HUES48 (cell line): ENCODE results near the gene MALAT1.

ENCODE experiments used
- H3K27ac ChIP-seq: one replicate; pipeline ENCODE4 v1.7.0; 2013; ENCODE audit warnings: low read depth, low read length, inconsistent platforms
- H3K27me3 ChIP-seq: 2 replicates; pipeline ENCODE4 v1.6.1; 2013; ENCODE audit warnings: mild to moderate bottlenecking, low read length; ENCODE audit not compliant: control insufficient read depth, insufficient read depth
- H3K36me3 ChIP-seq: 2 replicates; pipeline ENCODE4 v1.6.1; 2013; ENCODE audit warnings: low read length; ENCODE audit not compliant: control insufficient read depth, insufficient read depth
- H3K4me1 ChIP-seq: 2 replicates; pipeline ENCODE4 v1.6.1; 2013; ENCODE audit warnings: mild to moderate bottlenecking, low read length; ENCODE audit not compliant: control insufficient read depth, insufficient read depth
- H3K4me3 ChIP-seq: 2 replicates; pipeline ENCODE4 v1.5.1; 2013; ENCODE audit warnings: mild to moderate bottlenecking, low read depth, low read length
- H3K9ac ChIP-seq: 2 replicates; pipeline ENCODE4 v1.6.1; 2013; ENCODE audit warnings: mild to moderate bottlenecking, low read depth, low read length, moderate library complexity
- H3K9me3 ChIP-seq: 2 replicates; pipeline ENCODE4 v1.6.1; 2013; ENCODE audit warnings: low read length; ENCODE audit not compliant: control insufficient read depth, insufficient read depth

The MALAT1 gene

GRCh38 chr11:65492637-65493366 is 6.0 kb upstream of the MALAT1 start:
- Histone ChIP-seq H3K27ac (peak overlapping the region; percentile 71), H3K9ac (no peak overlapping the region)

GRCh38 chr11:65493367-65494176 is 5.3 kb upstream of the MALAT1 start:
- H3K4me1 ChIP-seq = peaks cover 61% of the 10 kb centered on the region
- H3K4me3 ChIP-seq = no peak overlapping the region
- H3K27me3 ChIP-seq = no peaks in the 10 kb centered on the region
- H3K9me3 ChIP-seq = no peaks in the 10 kb centered on the region
- H3K27ac ChIP-seq = peak overlapping the region; percentile 71
- H3K36me3 ChIP-seq = no peaks in the 10 kb centered on the region
- no peak overlapping the region for H3K9ac ChIP-seq

More at GRCh38 chr11:65492637-65493366, 6.0 kb upstream of the MALAT1 start:
- Histone ChIP-seq H3K36me3 (no peaks in the 10 kb centered on the region), H3K9me3 (no peaks in the 10 kb centered on the region), H3K4me1 (peaks cover 64% of the 10 kb centered on the region), H3K4me3 (no peak overlapping the region), H3K27me3 (no peaks in the 10 kb centered on the region)

- Histone ChIP-seq H3K9ac (peak overlapping the region; percentile 38), H3K9me3 (no peaks in the 10 kb centered on the region), H3K4me3 (peak overlapping the region; percentile 53), H3K27me3 (no peaks in the 10 kb centered on the region), H3K36me3 (peaks cover 17% of the 10 kb centered on the region), H3K27ac (peak overlapping the region; percentile 99), H3K4me1 (peaks cover 42% of the 10 kb centered on the region)
These were observed 2.3 kb upstream of the MALAT1 start for GRCh38 chr11:65496304-65497140.

- H3K9me3 ChIP-seq = no peaks in the 10 kb centered on the region
- peak overlapping the region; percentile 92 for H3K4me3 ChIP-seq
- H3K27me3 ChIP-seq = no peaks in the 10 kb centered on the region
- H3K9ac ChIP-seq = peak overlapping the region; percentile 99
- H3K36me3 ChIP-seq = peaks cover 26% of the 10 kb centered on the region
- peaks cover 33% of the 10 kb centered on the region for H3K4me1 ChIP-seq
- H3K27ac ChIP-seq = peak overlapping the region; percentile 99
These were observed 1.5 kb upstream of the MALAT1 start for GRCh38 chr11:65497141-65498041.

GRCh38 chr11:65498042-65498726 is 661 bp upstream of the MALAT1 start:
- Histone ChIP-seq H3K9me3 (no peaks in the 10 kb centered on the region), H3K4me1 (peaks cover 25% of the 10 kb centered on the region), H3K4me3 (peak overlapping the region; percentile 92), H3K36me3 (peaks cover 34% of the 10 kb centered on the region), H3K27me3 (no peaks in the 10 kb centered on the region), H3K9ac (peak overlapping the region; percentile 99), H3K27ac (peak overlapping the region; percentile 99)

- peak overlapping the region; percentile 99 for H3K9ac ChIP-seq
- H3K27me3 ChIP-seq = no peaks in the 10 kb centered on the region
- no peaks in the 10 kb centered on the region for H3K9me3 ChIP-seq
- peaks cover 38% of the 10 kb centered on the region for H3K36me3 ChIP-seq
- H3K27ac ChIP-seq = peak overlapping the region; percentile 99
- peak overlapping the region; percentile 92 for H3K4me3 ChIP-seq
- peaks cover 21% of the 10 kb centered on the region for H3K4me1 ChIP-seq
These were observed 193 bp upstream of the MALAT1 start for GRCh38 chr11:65498727-65498976.

GRCh38 chr11:65499713-65500386 is 1.0 kb downstream of the MALAT1 start:
- H3K27me3 ChIP-seq = no peaks in the 10 kb centered on the region
- peak overlapping the region; percentile 99 for H3K9ac ChIP-seq
- no peaks in the 10 kb centered on the region for H3K9me3 ChIP-seq
- H3K36me3 ChIP-seq = peaks cover 50% of the 10 kb centered on the region
- peaks cover 24% of the 10 kb centered on the region for H3K4me1 ChIP-seq
- H3K27ac ChIP-seq = peak overlapping the region; percentile 99
- peak overlapping the region; percentile 92 for H3K4me3 ChIP-seq

- Histone ChIP-seq H3K9ac (peak overlapping the region; percentile 99), H3K36me3 (peaks cover 58% of the 10 kb centered on the region), H3K4me3 (peak overlapping the region; percentile 92), H3K27ac (peak overlapping the region; percentile 99), H3K27me3 (no peaks in the 10 kb centered on the region), H3K9me3 (no peaks in the 10 kb centered on the region), H3K4me1 (peaks cover 31% of the 10 kb centered on the region)
These were observed 1.7 kb downstream of the MALAT1 start for GRCh38 chr11:65500387-65501185.

GRCh38 chr11:65501186-65501471 is 2.3 kb downstream of the MALAT1 start:
- Histone ChIP-seq H3K4me1 (peaks cover 30% of the 10 kb centered on the region), H3K27me3 (no peaks in the 10 kb centered on the region), H3K27ac (peak overlapping the region; percentile 99), H3K9ac (peak overlapping the region; percentile 99), H3K4me3 (peak overlapping the region; percentile 92), H3K36me3 (peaks cover 63% of the 10 kb centered on the region), H3K9me3 (no peaks in the 10 kb centered on the region)
